DMS114 treated with DMSO at 0.1 percent for 48 hours (cell line): ENCODE data around the gene ATP4B.

Experiments
- DNase-seq: peaks from one replicate; lab custom pipeline; 2025; ENCODE audit not compliant: unreplicated experiment; lab: John Stamatoyannopoulos, UW

The ATP4B gene

GRCh38 chr13:113657851-113658741 lies at the start of gene ATP4B:
Gene ATP4B, minus strand, starts transcription at chr13:113658198. Its CDS starts 54 bp downstream, at chr13:113658144.
- no peak for DNase-seq

- DNase-seq, result no peak
Measured at GRCh38 chr13:113672002-113672651, 14.1 kb upstream of the ATP4B start.

GRCh38 chr13:113671066-113672001 lies 13.3 kb upstream of the ATP4B start:
- no peak for DNase-seq

GRCh38 chr13:113670541-113670940 lies 12.5 kb upstream of the ATP4B start:
- no peak for DNase-seq

GRCh38 chr13:113669755-113670341 lies 11.8 kb upstream of the ATP4B start:
- DNase-seq, result no peak

GRCh38 chr13:113669231-113669754 lies 11.3 kb upstream of the ATP4B start:
- no peak for DNase-seq

GRCh38 chr13:113668491-113668971 lies 10.5 kb upstream of the ATP4B start:
- no peak for DNase-seq

- DNase-seq, result no peak
Measured at GRCh38 chr13:113667771-113668490, 9.9 kb upstream of the ATP4B start.

- no peak for DNase-seq
Measured at GRCh38 chr13:113666951-113667701, 9.1 kb upstream of the ATP4B start, which contains the start of gene GRK1. Gene GRK1, plus strand, starts transcription at chr13:113667219. Its CDS starts 168 bp downstream, at chr13:113667387.

GRCh38 chr13:113666329-113666670 lies 8.3 kb upstream of the ATP4B start:
- DNase-seq, result no peak

GRCh38 chr13:113665597-113666328 lies 7.8 kb upstream of the ATP4B start:
- DNase-seq, result no peak

- DNase-seq, result no peak
Measured at GRCh38 chr13:113664751-113665596, 7.0 kb upstream of the ATP4B start.

- DNase-seq, result no peak
Measured at GRCh38 chr13:113663934-113664333, 5.9 kb upstream of the ATP4B start.

- DNase-seq, result no peak
Measured at GRCh38 chr13:113661509-113661908, 3.5 kb upstream of the ATP4B start.

- DNase-seq, result no peak
Measured at GRCh38 chr13:113660066-113660465, 2.1 kb upstream of the ATP4B start.

- DNase-seq, result no peak
Measured at GRCh38 chr13:113659337-113659736, 1.3 kb upstream of the ATP4B start.

- DNase-seq, result no peak
Measured at GRCh38 chr13:113658836-113659235, 838 bp upstream of the ATP4B start.
